OCI-LY7 (cell line): Measurements from ENCODE around the gene SGF29. TPM values are rescaled to one million over a fixed set of nuclear protein-coding genes. Genes with fewer than 3 reads are reported as not detected.
"Not testable (repeated sequence)": the region's sequence is repeated elsewhere in the genome, so short reads cannot be mapped to it uniquely, and the experiment has no call there.

Experiments used
- BruUV-seq: library from RNA; stranded (reverse); fragments of 400-500 nt; replicated peaks from 2 replicates; lab custom pipeline; 2021; lab: Mats Ljungman, UMichigan
- CTCF ChIA-PET: fragments of 300-600 bp; sonication (Branson Sonifier 250); formaldehyde crosslinking; loops from one replicate; lab custom pipeline; 2022; ENCODE audit warnings: antibody characterized with exemption; ENCODE audit not compliant: unreplicated experiment; lab: Charles Lee
- POLR2A ChIA-PET: fragments of 300-600 bp; sonication (Branson Sonifier 250); formaldehyde crosslinking; loops from one replicate; lab custom pipeline; 2022; ENCODE audit warnings: antibody characterized with exemption; lab: Charles Lee
- DNase-seq: peaks from one replicate; pipeline ENCODE4 v3.0.0-alpha.2; 2015; ENCODE audit warnings: low spot score
- H2AFZ ChIP-seq: fragments of 200-600 bp; sonication (generic), shearing (Covaris generic); 2 replicates; pipeline ENCODE4 v1.6.1; 2014; ENCODE audit warnings: mild to moderate bottlenecking, antibody characterized with exemption, low read length, moderate library complexity
- H3K27ac ChIP-seq: fragments of 200-600 bp; sonication (generic); 2 replicates; pipeline ENCODE4 v1.5.1; 2014; ENCODE audit warnings: mixed run types, low read depth, mild to moderate bottlenecking, moderate library complexity, low read length, inconsistent platforms; ENCODE audit not compliant: poor library complexity, severe bottlenecking
- H3K36me3 ChIP-seq: fragments of 200-600 bp; sonication (generic); 2 replicates; pipeline ENCODE4 v1.6.1; 2014; ENCODE audit warnings: mild to moderate bottlenecking, antibody characterized with exemption, low read length, moderate library complexity, mixed read lengths; ENCODE audit not compliant: insufficient read depth
- H3K4me1 ChIP-seq: fragments of 200-600 bp; sonication (generic); 2 replicates; pipeline ENCODE4 v1.5.1; 2014; ENCODE audit warnings: mild to moderate bottlenecking, low read length; ENCODE audit not compliant: insufficient read depth, poor library complexity, severe bottlenecking
- H3K4me2 ChIP-seq: fragments of 200-600 bp; sonication (generic); 2 replicates; pipeline ENCODE4 v1.6.1; 2014; ENCODE audit warnings: mild to moderate bottlenecking, low read length
- H3K4me3 ChIP-seq: fragments of 200-600 bp; sonication (generic); 2 replicates; pipeline ENCODE4 v1.5.1; 2014; ENCODE audit warnings: mild to moderate bottlenecking, low read depth, low read length; ENCODE audit not compliant: poor library complexity, severe bottlenecking
- H3K79me2 ChIP-seq: fragments of 200-600 bp; sonication (generic); 2 replicates; pipeline ENCODE4 v1.6.1; 2016; ENCODE audit warnings: low read depth, mild to moderate bottlenecking, low read length, moderate library complexity, mixed read lengths; ENCODE audit not compliant: insufficient read depth
- H3K9me2 ChIP-seq: fragments of 200-600 bp; sonication (generic); 2 replicates; pipeline ENCODE4 v1.6.1; 2016; ENCODE audit warnings: mild to moderate bottlenecking, low read length, mixed read lengths; ENCODE audit not compliant: insufficient read depth
- H3K9me3 ChIP-seq: fragments of 200-600 bp; sonication (generic); 2 replicates; pipeline ENCODE4 v1.6.1; 2014; ENCODE audit warnings: mild to moderate bottlenecking, mixed run types, low read length, mixed read lengths
- H4K20me1 ChIP-seq: fragments of 200-600 bp; sonication (generic); 2 replicates; pipeline ENCODE4 v1.6.1; 2014; ENCODE audit warnings: mild to moderate bottlenecking, antibody characterized with exemption, low read length, moderate library complexity, mixed read lengths; ENCODE audit not compliant: insufficient read depth
- EZH2phosphoT487 ChIP-seq: fragments of 200-600 bp; sonication (generic); IDR thresholded peaks from 2 replicates; pipeline ENCODE4 v1.6.1; 2018; ENCODE audit warnings: low read depth, borderline replicate concordance, mild to moderate bottlenecking, mixed run types, antibody characterized with exemption, low read length, moderate library complexity, mixed read lengths
- intact Hi-C: fragments of 100-400 bp; cut with micrococcal nuclease; formaldehyde crosslinking; loops from one replicate; pipeline ENCODE4 v1.10.0; 2022; ENCODE audit not compliant: unreplicated experiment
- total RNA-seq, 2 experiments: library from RNA; depleted of rRNA in 1 of 2; stranded (reverse); fragments of >200 nt in 1 of 2; shearing (Covaris generic) in 1 of 2; gene quantifications; 2 replicates each; pipeline ENCODE4 v1.2.3, GENCODE V29; 2014 to 2022
- TF ChIP-seq, protein P1 (sequence below): fragments of 200-600 bp; sonication (generic); conservative IDR thresholded peaks from 2 replicates; pipeline ENCODE4 v1.5.1; 2014; ENCODE audit warnings: mild to moderate bottlenecking, antibody characterized with exemption, low read length, moderate library complexity, mixed read lengths

The SGF29 gene
- total RNA-seq, 2 experiments from 2014 or later = 22.6 to 32.0 TPM

DNA sequence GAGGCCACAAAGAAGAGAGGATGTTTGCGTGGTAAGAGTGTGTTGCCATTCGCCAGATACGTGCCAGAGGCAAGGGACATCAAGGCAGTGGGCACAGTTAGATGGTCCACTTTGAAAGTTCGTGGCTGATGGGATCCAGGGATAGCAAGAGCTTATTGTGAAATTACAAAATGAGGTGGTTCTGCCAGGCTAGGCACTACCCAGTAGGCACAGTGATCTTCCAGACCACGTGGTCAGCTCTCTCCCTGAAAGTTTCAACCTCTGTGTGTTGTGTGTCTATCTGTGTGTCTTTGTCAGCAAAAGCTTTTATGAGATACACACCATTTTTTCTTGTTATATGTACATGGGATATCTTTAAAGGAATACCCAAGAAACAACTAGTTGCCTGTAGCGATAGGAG is 9.5 kb downstream of the SGF29 start:
- Histone ChIP-seq H3K4me2 (no peak overlapping the region), H3K4me3 (no peak overlapping the region), H3K36me3 (peaks cover 45% of the 10 kb centered on the region), H3K9me3 (0 out of 2 replicates have a peak, but pooled peaks cover 6% of the 10 kb centered on the region), H3K27ac (no peak overlapping the region), H3K79me2 (peaks cover 7% of the 10 kb centered on the region; the same call in 1 of the 2 replicates), H2AFZ (no peak overlapping the region), H4K20me1 (no peaks in the 10 kb centered on the region), H3K4me1 (no peaks in the 10 kb centered on the region), H3K9me2 (no peaks in the 10 kb centered on the region)
- TF ChIP-seq, protein P1, sequence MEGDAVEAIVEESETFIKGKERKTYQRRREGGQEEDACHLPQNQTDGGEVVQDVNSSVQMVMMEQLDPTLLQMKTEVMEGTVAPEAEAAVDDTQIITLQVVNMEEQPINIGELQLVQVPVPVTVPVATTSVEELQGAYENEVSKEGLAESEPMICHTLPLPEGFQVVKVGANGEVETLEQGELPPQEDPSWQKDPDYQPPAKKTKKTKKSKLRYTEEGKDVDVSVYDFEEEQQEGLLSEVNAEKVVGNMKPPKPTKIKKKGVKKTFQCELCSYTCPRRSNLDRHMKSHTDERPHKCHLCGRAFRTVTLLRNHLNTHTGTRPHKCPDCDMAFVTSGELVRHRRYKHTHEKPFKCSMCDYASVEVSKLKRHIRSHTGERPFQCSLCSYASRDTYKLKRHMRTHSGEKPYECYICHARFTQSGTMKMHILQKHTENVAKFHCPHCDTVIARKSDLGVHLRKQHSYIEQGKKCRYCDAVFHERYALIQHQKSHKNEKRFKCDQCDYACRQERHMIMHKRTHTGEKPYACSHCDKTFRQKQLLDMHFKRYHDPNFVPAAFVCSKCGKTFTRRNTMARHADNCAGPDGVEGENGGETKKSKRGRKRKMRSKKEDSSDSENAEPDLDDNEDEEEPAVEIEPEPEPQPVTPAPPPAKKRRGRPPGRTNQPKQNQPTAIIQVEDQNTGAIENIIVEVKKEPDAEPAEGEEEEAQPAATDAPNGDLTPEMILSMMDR = no peak
- no peak for TF ChIP-seq EZH2phosphoT487
- intact Hi-C loops = no loop called here
- ChIA-PET POLR2A (no interaction called here), CTCF (no interaction called here)
- BruUV-seq = no TSS peak
- DNase-seq = no peak

DNA sequence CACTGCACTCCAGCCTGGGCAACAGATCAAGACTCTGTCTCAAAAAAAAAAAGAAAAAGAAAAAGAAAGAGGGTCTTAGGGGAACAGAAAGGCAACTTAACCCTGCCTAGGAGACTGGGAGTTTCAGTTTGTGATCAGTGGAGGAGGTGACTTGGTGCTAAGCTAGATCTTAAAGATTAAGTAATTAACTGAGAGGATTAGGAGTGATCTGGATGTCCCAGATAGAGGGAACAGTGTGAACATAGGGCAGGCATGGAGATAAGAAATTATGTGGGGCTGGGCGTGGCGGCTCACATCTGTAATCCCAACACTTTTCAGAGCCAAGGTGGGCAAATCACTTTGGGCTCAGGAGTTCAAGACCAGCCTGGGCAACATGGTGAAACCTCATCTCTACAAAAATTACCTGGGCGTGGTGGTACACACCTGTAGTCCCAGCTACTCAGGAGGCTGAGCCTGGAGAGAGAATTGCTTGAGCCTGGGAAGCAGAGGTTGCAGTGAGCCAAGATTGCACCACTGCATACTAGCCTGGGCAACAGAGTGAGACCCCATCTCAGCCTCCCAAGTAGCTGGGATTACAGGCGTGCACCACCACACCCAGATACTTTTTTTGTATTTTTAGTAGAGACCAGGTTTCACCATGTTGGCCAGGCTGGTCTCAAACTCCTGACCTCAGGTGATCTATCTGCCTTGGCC is 12.7 kb downstream of the SGF29 start:
- H3K9me3 ChIP-seq, H2AFZ ChIP-seq, H3K27ac ChIP-seq, DNase-seq, CTCF ChIA-PET, intact Hi-C loops, BruUV-seq, H3K9me2 ChIP-seq, H3K4me1 ChIP-seq, H3K4me3 ChIP-seq, POLR2A ChIA-PET, H4K20me1 ChIP-seq, H3K4me2 ChIP-seq, H3K79me2 ChIP-seq: not testable (repeated sequence)
- H3K36me3 ChIP-seq = peaks cover 26% of the 10 kb centered on the region

DNA sequence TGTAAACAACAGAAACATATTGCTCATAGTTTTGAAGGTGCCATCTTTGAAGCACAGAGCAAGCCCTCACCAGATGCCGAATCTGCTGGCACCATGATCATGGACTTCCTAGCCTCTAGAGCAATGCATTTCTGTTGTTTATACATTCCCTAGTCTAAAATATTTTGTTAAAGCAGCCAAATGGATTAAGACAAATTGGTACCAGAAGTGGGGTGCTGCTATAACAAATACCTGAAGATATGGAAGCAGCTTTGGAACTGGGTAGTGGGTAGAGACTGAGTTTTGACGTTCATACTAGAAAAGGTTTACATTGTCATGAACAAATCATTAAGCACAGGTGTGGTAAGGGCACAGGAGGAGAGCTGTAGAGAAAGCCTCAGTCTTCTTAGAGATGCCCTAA is 13.6 kb downstream of the SGF29 start:
- DNase-seq = no peak
- Histone ChIP-seq H3K4me3 (no peak overlapping the region), H3K27ac (no peak overlapping the region), H3K36me3 (peaks cover 26% of the 10 kb centered on the region), H3K4me2 (no peak overlapping the region), H3K9me3 (0 out of 2 replicates have a peak, but pooled peaks cover 6% of the 10 kb centered on the region), H4K20me1 (no peaks in the 10 kb centered on the region), H3K79me2 (peaks cover 7% of the 10 kb centered on the region; the same call in 1 of the 2 replicates), H3K4me1 (no peaks in the 10 kb centered on the region), H2AFZ (no peak overlapping the region), H3K9me2 (no peaks in the 10 kb centered on the region)
- intact Hi-C loops = no loop called here
- TF ChIP-seq, protein P1 = no peak
- no peak for TF ChIP-seq EZH2phosphoT487
- no TSS peak for BruUV-seq
- POLR2A ChIA-PET = no interaction called here
- CTCF ChIA-PET = no interaction called here
